Liver (tissue), 9 donors: Measurements from ENCODE around the gene ATP6V1C2. TPM values are rescaled to one million over a fixed set of nuclear protein-coding genes. Genes with fewer than 3 reads are reported as not detected.

Experiments
- DNase-seq: peaks from one replicate; pipeline ENCODE4 v3.0.0-alpha.2; 2017; ENCODE audit warnings: low spot score
- H3K27ac ChIP-seq, 2 donors: one replicate each; pipeline ENCODE4 v1.7.0; 2013; ENCODE audit warnings: inconsistent platforms in 2 of 2, low read length in 2 of 2, control low read depth in 1 of 2, low read depth in 1 of 2, mild to moderate bottlenecking in 1 of 2
- H3K27me3 ChIP-seq, 4 donors: one replicate each; pipeline versions ENCODE4 v1.6.1 to v1.7.0; 2013; ENCODE audit warnings: low read length in 3 of 4, inconsistent platforms in 1 of 4, mild to moderate bottlenecking in 1 of 4, moderate library complexity in 1 of 4; ENCODE audit not compliant: control insufficient read depth in 4 of 4, insufficient read depth in 4 of 4
- H3K36me3 ChIP-seq, 4 donors: one replicate each; pipeline versions ENCODE4 v1.6.1 to v1.7.0; 2013; ENCODE audit warnings: low read length in 3 of 4, mild to moderate bottlenecking in 3 of 4, low read depth in 1 of 4, moderate library complexity in 1 of 4; ENCODE audit not compliant: control insufficient read depth in 4 of 4, insufficient read depth in 3 of 4
- H3K4me1 ChIP-seq, 4 donors: one replicate each; pipeline versions ENCODE4 v1.6.1 to v1.7.0; 2013; ENCODE audit warnings: low read length in 3 of 4, mild to moderate bottlenecking in 3 of 4, moderate library complexity in 1 of 4; ENCODE audit not compliant: control insufficient read depth in 4 of 4, insufficient read depth in 4 of 4
- H3K4me3 ChIP-seq, 3 donors: one replicate each; pipeline versions ENCODE4 v1.6.1 to v1.7.0; 2013; ENCODE audit warnings: low read length in 3 of 3, control low read depth in 1 of 3, low read depth in 1 of 3, mild to moderate bottlenecking in 1 of 3
- H3K9ac ChIP-seq, 2 donors: one replicate each; pipeline ENCODE4 v1.7.0; 2013; ENCODE audit warnings: low read length in 2 of 2, mild to moderate bottlenecking in 2 of 2, moderate library complexity in 2 of 2, control low read depth in 1 of 2, low read depth in 1 of 2
- H3K9me3 ChIP-seq, 4 donors: one replicate each; pipeline versions ENCODE4 v1.6.1 to v1.7.0; 2013; ENCODE audit warnings: low read length in 3 of 4; ENCODE audit not compliant: control insufficient read depth in 4 of 4
- CTCF ChIP-seq: fragments of 150-350 bp; IDR thresholded peaks from 2 replicates; pipeline ENCODE4 v1.5.1; 2017; ENCODE audit warnings: improper control_type of control experiment, low read depth, low read length; ENCODE audit not compliant: missing input control
- EGR1 ChIP-seq, 2 donors: IDR thresholded peaks; 2 replicates each; pipeline ENCODE4 v1.6.1; 2016 to 2018; ENCODE audit warnings: antibody characterized with exemption in 2 of 2, low read depth in 2 of 2
- FOXA1 ChIP-seq: IDR thresholded peaks from 2 replicates; pipeline ENCODE4 v1.6.1; 2016; ENCODE audit warnings: antibody characterized with exemption
- FOXA2 ChIP-seq: IDR thresholded peaks from 2 replicates; pipeline ENCODE4 v1.6.1; 2016; ENCODE audit warnings: antibody characterized with exemption
- HNF4G ChIP-seq: IDR thresholded peaks from 2 replicates; pipeline ENCODE4 v1.6.1; 2016; ENCODE audit warnings: antibody characterized with exemption
- JUND ChIP-seq, 2 donors: IDR thresholded peaks; 2 replicates each; pipeline ENCODE4 v1.6.1; 2016; ENCODE audit warnings: antibody characterized with exemption in 2 of 2
- MAX ChIP-seq: IDR thresholded peaks from 2 replicates; pipeline ENCODE4 v1.6.1; 2016; ENCODE audit warnings: antibody characterized with exemption
- NR2F2 ChIP-seq: IDR thresholded peaks from 2 replicates; pipeline ENCODE4 v1.6.1; 2016; ENCODE audit warnings: antibody characterized with exemption
- RAD21 ChIP-seq, 2 donors: IDR thresholded peaks; 2 replicates each; pipeline ENCODE4 v1.6.1; 2016; ENCODE audit warnings: antibody characterized with exemption in 2 of 2, mild to moderate bottlenecking in 2 of 2
- RXRA ChIP-seq, 2 donors: IDR thresholded peaks; 2 replicates each; pipeline ENCODE4 v1.6.1; 2017 to 2018; ENCODE audit warnings: antibody characterized with exemption in 2 of 2, mild to moderate bottlenecking in 1 of 2
- TAF1 ChIP-seq: conservative IDR thresholded peaks from 2 replicates; pipeline ENCODE4 v1.6.1; 2016; ENCODE audit warnings: antibody characterized with exemption, mild to moderate bottlenecking
- YY1 ChIP-seq: IDR thresholded peaks from 2 replicates; pipeline ENCODE4 v1.6.1; 2016; ENCODE audit warnings: antibody characterized with exemption, mild to moderate bottlenecking
- whole genome bisulfite sequencing: extraction: QIAGEN DNeasy Blood & Tissue Kit; methylation state at CpG from one replicate; pipeline ENCODE4 v1.1.7; 2013; 5-methylcytosine and 5-hydroxymethylcytosine counted together
- polyA plus RNA-seq, 2 donors: library from polyadenylated mRNA; stranded (reverse) in 1 of 2; unstranded in 1 of 2; fragments of 200-250 nt in 1 of 2; fragments of >200 nt in 1 of 2; fragmentation: Nextera tagmentation in 1 of 2; extraction: Ambion mirVana in 1 of 2; gene quantifications; one replicate each; pipeline versions ENCODE4 v1.2.1 to v1.2.3, GENCODE V29; 2013 to 2015
- total RNA-seq, 2 donors: library from RNA; depleted of rRNA; stranded (reverse); fragments of >200 nt; gene quantifications; one replicate each; pipeline ENCODE4 v1.2.3, GENCODE V29; 2014
- TF ChIP-seq, protein P1 (sequence below): IDR thresholded peaks from 2 replicates; pipeline ENCODE4 v1.6.1; 2016; ENCODE audit warnings: antibody characterized with exemption, mild to moderate bottlenecking
- TF ChIP-seq, protein P2 (sequence below): IDR thresholded peaks from 2 replicates; pipeline ENCODE4 v1.6.1; 2016; ENCODE audit warnings: antibody characterized with exemption
- TF ChIP-seq, protein P3 (sequence below): IDR thresholded peaks from 2 replicates; pipeline ENCODE4 v1.6.1; 2016; ENCODE audit warnings: antibody characterized with exemption
- donor health status: healthy.
- donor health status: healthy.
- donor health status: healthy.
- donor health status: healthy.
- donor health status: healthy.

The ATP6V1C2 gene
- total and polyA plus RNA-seq, 4 donors = 0.08 to 0.66 (median 0.33) TPM

GRCh38 chr2:10704034-10704594 lies 17.3 kb upstream of the ATP6V1C2 start:
- no peak overlapping the region for H3K9ac ChIP-seq
- no peaks in the 10 kb centered on the region for H3K9me3 ChIP-seq
- no peak overlapping the region for H3K4me3 ChIP-seq
- H3K4me1 ChIP-seq = no peaks in the 10 kb centered on the region
- H3K36me3 ChIP-seq = no peaks in the 10 kb centered on the region
- WGBS = 89% methylated on average over 9 of the region's 9 CpGs
- no peak for TF ChIP-seq HNF4G
- H3K27me3 ChIP-seq = no peaks in the 10 kb centered on the region
- DNase-seq = no peak
- no peak overlapping the region for H3K27ac ChIP-seq

DNA sequence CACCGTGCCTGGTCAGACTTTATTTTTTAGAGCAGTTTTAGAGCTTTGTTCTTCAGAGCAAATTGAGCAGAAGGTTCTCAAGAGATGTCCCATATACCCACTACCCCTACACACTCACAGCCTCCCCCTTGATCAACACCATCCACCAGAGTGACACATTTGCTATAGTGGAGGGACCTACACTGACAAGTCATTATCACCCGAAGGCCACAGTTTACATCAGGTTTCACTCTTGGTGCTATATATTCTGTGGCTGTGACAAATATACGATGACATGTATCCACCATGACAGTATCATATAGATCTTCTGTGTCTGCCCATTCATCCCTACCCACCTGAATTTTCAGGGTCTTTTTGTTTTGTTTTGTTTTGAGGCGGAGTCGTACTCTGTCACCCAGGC lies 15.4 kb upstream of the ATP6V1C2 start:
- Histone ChIP-seq H3K9me3 (no peaks in the 10 kb centered on the region), H3K4me1 (no peaks in the 10 kb centered on the region)
- 93% methylated on average over 5 of the region's 5 CpGs for WGBS

GRCh38 chr2:10707831-10708230 lies 13.6 kb upstream of the ATP6V1C2 start:
- Histone ChIP-seq H3K27me3 (peaks cover 0 to 2% (median 0%) of the 10 kb centered on the region in 4 donors), H3K9me3 (no peaks in the 10 kb centered on the region), H3K9ac (no peak overlapping the region), H3K27ac (no peak overlapping the region), H3K4me3 (no peak overlapping the region), H3K4me1 (no peaks in the 10 kb centered on the region), H3K36me3 (no peaks in the 10 kb centered on the region)
- WGBS = 63% methylated on average over 10 of the region's 10 CpGs
- no peak for DNase-seq
- TF ChIP-seq RXRA (IDR thresholded peaks at IDR 0.05) (no peak), FOXA1 (no peak), MAX (no peak), RAD21 (IDR thresholded peaks at IDR 0.05) (no peak), TAF1 (no peak), FOXA2 (no peak), CTCF (no peak), NR2F2 (no peak)
- TF ChIP-seq, protein P1, sequence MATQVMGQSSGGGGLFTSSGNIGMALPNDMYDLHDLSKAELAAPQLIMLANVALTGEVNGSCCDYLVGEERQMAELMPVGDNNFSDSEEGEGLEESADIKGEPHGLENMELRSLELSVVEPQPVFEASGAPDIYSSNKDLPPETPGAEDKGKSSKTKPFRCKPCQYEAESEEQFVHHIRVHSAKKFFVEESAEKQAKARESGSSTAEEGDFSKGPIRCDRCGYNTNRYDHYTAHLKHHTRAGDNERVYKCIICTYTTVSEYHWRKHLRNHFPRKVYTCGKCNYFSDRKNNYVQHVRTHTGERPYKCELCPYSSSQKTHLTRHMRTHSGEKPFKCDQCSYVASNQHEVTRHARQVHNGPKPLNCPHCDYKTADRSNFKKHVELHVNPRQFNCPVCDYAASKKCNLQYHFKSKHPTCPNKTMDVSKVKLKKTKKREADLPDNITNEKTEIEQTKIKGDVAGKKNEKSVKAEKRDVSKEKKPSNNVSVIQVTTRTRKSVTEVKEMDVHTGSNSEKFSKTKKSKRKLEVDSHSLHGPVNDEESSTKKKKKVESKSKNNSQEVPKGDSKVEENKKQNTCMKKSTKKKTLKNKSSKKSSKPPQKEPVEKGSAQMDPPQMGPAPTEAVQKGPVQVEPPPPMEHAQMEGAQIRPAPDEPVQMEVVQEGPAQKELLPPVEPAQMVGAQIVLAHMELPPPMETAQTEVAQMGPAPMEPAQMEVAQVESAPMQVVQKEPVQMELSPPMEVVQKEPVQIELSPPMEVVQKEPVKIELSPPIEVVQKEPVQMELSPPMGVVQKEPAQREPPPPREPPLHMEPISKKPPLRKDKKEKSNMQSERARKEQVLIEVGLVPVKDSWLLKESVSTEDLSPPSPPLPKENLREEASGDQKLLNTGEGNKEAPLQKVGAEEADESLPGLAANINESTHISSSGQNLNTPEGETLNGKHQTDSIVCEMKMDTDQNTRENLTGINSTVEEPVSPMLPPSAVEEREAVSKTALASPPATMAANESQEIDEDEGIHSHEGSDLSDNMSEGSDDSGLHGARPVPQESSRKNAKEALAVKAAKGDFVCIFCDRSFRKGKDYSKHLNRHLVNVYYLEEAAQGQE = no peak
- TF ChIP-seq, protein P2, sequence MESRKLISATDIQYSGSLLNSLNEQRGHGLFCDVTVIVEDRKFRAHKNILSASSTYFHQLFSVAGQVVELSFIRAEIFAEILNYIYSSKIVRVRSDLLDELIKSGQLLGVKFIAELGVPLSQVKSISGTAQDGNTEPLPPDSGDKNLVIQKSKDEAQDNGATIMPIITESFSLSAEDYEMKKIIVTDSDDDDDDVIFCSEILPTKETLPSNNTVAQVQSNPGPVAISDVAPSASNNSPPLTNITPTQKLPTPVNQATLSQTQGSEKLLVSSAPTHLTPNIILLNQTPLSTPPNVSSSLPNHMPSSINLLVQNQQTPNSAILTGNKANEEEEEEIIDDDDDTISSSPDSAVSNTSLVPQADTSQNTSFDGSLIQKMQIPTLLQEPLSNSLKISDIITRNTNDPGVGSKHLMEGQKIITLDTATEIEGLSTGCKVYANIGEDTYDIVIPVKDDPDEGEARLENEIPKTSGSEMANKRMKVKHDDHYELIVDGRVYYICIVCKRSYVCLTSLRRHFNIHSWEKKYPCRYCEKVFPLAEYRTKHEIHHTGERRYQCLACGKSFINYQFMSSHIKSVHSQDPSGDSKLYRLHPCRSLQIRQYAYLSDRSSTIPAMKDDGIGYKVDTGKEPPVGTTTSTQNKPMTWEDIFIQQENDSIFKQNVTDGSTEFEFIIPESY = no peak

More for the DNA sequence above, 15.4 kb upstream of the ATP6V1C2 start:
- DNase-seq = no peak
- TF ChIP-seq YY1 (no peak), FOXA1 (no peak), NR2F2 (no peak), RXRA (IDR thresholded peaks at IDR 0.05) (no peak), EGR1 (IDR thresholded peaks at IDR 0.05; ENCODE audit: low read depth in 2 of 2) (no peak), JUND (IDR thresholded peaks at IDR 0.05) (no peak), HNF4G (no peak)
- TF ChIP-seq, protein P3, sequence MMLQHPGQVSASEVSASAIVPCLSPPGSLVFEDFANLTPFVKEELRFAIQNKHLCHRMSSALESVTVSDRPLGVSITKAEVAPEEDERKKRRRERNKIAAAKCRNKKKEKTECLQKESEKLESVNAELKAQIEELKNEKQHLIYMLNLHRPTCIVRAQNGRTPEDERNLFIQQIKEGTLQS = no peak
- TF ChIP-seq, protein P1 = no peak
- H3K4me3 ChIP-seq = no peak overlapping the region
- H3K27ac ChIP-seq = no peak overlapping the region
- no peaks in the 10 kb centered on the region for H3K36me3 ChIP-seq
- H3K27me3 ChIP-seq = peaks cover 0 to 2% (median 0%) of the 10 kb centered on the region in 4 donors
- no peak overlapping the region for H3K9ac ChIP-seq
